GM12891 (cell line): ENCODE results near the gene TLCD1.

Source experiments
- DNase-seq: peaks from one replicate; pipeline ENCODE4 v3.0.0; 2011; ENCODE audit warnings: low spot score; ENCODE audit not compliant: insufficient read length
- FAIRE-seq: peaks from 2 replicates; lab custom pipeline; 2011; peaks lifted over from hg19 to GRCh38; lab: Jason Lieb, UNC
- PAX5 ChIP-seq: IDR thresholded peaks from 2 replicates; pipeline ENCODE4 v1.6.1; 2011; ENCODE audit warnings: low read length, moderate library complexity, mild to moderate bottlenecking; ENCODE audit not compliant: insufficient read depth, severe bottlenecking
- POLR2A ChIP-seq: IDR thresholded peaks from 2 replicates; pipeline ENCODE4 v1.6.1; 2011; ENCODE audit warnings: low read depth, low read length, control low read depth
- POLR2AphosphoS5 ChIP-seq: IDR thresholded peaks from 2 replicates; pipeline ENCODE4 v1.6.1; 2011; ENCODE audit warnings: low read depth, low read length, control low read depth
- POU2F2 ChIP-seq: IDR thresholded peaks from 2 replicates; pipeline ENCODE4 v1.6.1; 2011; ENCODE audit warnings: low read depth, mild to moderate bottlenecking, control low read depth, low read length, moderate library complexity
- SPI1 ChIP-seq: IDR thresholded peaks from 2 replicates; pipeline ENCODE4 v1.6.1; 2011; ENCODE audit warnings: low read depth, low read length, control low read depth
- TAF1 ChIP-seq: IDR thresholded peaks from 2 replicates; pipeline ENCODE4 v1.6.1; 2011; ENCODE audit warnings: low read depth, low read length, control low read depth

The TLCD1 gene

DNA sequence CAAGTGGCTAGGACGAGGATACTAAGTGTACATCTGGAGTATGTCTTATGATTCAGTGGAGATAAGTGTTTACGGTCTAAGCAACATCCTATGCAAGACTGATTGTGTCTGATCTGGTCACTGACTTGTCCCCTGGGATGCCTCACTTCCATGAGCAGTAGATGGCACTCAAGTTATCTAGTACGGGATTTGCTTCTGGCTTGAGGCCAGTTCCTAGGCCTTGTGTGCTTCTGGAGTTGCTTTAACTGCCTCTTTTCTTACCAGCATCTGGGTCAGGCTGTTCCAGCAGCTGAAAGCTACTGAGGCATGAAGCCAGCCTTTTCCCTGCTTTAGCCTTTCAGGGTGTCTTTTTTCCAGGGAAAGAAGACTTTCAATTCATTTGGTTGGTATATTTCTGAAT lies 41.1 kb downstream of the TLCD1 start:
- no peak for TF ChIP-seq SPI1
- TF ChIP-seq PAX5, result no peak
- TF ChIP-seq POLR2A, result no peak
- TF ChIP-seq TAF1, result no peak
- no peak for TF ChIP-seq POLR2AphosphoS5
- no peak for TF ChIP-seq POU2F2
- no peak for FAIRE-seq
- no peak for DNase-seq

DNA sequence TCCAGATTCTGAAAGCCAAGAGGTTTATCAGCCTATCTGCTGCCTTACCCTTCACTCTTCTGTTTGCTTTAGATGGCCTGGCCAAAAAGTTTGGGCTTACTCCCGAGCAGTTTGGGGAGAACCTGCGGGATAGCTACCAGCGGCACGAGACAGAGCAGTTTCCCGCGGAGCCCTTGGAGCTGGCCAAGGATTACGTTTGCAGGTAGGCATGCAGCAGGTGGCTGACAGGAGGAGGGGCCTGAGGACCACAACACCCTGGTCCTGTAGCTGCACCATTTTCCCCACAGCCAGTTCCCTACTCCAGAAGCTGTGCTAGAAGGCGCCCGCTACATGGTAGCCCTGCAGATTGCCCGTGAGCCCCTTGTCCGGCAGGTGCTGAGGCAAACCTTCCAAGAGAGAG lies 43.4 kb downstream of the TLCD1 start:
- DNase-seq, result no peak
- FAIRE-seq, result no peak
- TF ChIP-seq POLR2A (no peak), POLR2AphosphoS5 (no peak), PAX5 (no peak), POU2F2 (no peak), SPI1 (no peak), TAF1 (no peak)

DNA sequence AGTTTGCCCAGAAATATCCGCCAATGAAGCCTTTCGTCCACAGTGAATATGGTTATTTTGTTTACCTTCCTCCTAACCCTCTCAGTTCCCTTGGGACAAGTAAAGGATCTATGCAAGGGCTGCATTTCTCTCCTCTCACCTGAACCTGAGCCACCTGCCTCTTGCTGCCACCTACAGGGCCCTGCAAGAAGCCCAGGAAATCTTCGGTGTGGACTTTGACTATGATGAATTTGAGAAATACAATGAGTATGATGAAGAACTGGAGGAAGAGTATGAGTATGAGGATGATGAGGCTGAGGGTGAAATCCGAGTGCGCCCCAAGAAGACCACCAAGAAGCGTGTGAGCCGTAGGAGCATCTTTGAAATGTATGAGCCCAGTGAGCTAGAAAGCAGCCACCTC lies 50.1 kb downstream of the TLCD1 start:
- DNase-seq (no peak), FAIRE-seq (no peak)
- TF ChIP-seq POLR2AphosphoS5, result no peak

DNA sequence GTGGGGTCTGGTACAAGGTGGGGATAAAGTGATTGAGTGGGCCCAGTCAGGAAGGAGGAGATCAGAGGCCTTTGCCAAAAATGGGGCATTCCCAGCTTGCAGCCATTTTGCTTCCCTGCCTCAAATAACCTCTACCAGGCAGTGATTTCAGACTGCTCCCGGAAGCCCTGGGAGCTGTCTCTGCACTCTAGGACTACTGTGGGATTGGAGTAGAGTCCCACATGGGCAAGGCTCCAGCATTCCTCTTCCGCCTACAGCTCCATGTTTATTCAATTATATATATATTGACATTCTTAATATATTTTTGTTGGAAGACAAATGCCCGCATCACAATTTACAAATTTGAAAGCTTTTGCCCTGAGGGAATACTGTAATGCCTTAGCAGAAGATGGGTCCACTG lies 50.5 kb downstream of the TLCD1 start:
- FAIRE-seq (no peak), DNase-seq (no peak)
- TF ChIP-seq TAF1, result no peak
- TF ChIP-seq POU2F2, result no peak
- TF ChIP-seq SPI1, result no peak
- TF ChIP-seq PAX5, result no peak
- no peak for TF ChIP-seq POLR2AphosphoS5
- TF ChIP-seq POLR2A, result no peak
